Astrocyte (in vitro differentiated cells and primary cell): ENCODE results near the gene ANKMY2. TPM values are rescaled to one million over a fixed set of nuclear protein-coding genes. Genes with fewer than 3 reads are reported as not detected.
A peak's percentile ranks its signal among the peaks of the same experiment; 100 is the strongest.

Source experiments
- DNase-seq: peaks from one replicate; pipeline ENCODE4 v3.0.0-alpha.2; 2010; ENCODE audit warnings: low read depth
- FAIRE-seq: peaks from 2 replicates; lab custom pipeline; 2011; peaks lifted over from hg19 to GRCh38; lab: Jason Lieb, UNC
- H2AFZ ChIP-seq: 2 replicates; pipeline ENCODE4 v1.6.0; 2012; ENCODE audit warnings: low read depth, low read length, inconsistent platforms
- H3K27ac ChIP-seq: 2 replicates; pipeline ENCODE4 v1.5.1; 2011; ENCODE audit warnings: low read depth, low read length, inconsistent platforms
- H3K27me3 ChIP-seq: 2 replicates; pipeline ENCODE4 v1.6.0; 2011; ENCODE audit warnings: low read length, inconsistent platforms; ENCODE audit not compliant: insufficient read depth
- H3K36me3 ChIP-seq: 2 replicates; pipeline ENCODE4 v1.5.1; 2011; ENCODE audit warnings: low read length, inconsistent platforms; ENCODE audit not compliant: insufficient read depth
- H3K4me1 ChIP-seq: 2 replicates; pipeline ENCODE4 v1.5.1; 2011; ENCODE audit warnings: low read length, inconsistent platforms; ENCODE audit not compliant: insufficient read depth
- H3K4me2 ChIP-seq: 2 replicates; pipeline ENCODE4 v1.6.0; 2012; ENCODE audit warnings: low read length, inconsistent platforms
- H3K4me3 ChIP-seq: 2 replicates; pipeline ENCODE4 v1.5.1; 2011; ENCODE audit warnings: low read depth, mild to moderate bottlenecking, low read length, inconsistent platforms; ENCODE audit not compliant: insufficient read depth
- H3K79me2 ChIP-seq: 2 replicates; pipeline ENCODE4 v1.6.0; 2012; ENCODE audit warnings: mild to moderate bottlenecking, low read length, inconsistent platforms; ENCODE audit not compliant: insufficient read depth
- H3K9ac ChIP-seq: 2 replicates; pipeline ENCODE4 v1.6.0; 2012; ENCODE audit warnings: mild to moderate bottlenecking, low read length, inconsistent platforms
- H3K9me3 ChIP-seq: 2 replicates; pipeline ENCODE4 v1.5.1; 2012; ENCODE audit warnings: low read depth, mild to moderate bottlenecking, low read length, inconsistent platforms; ENCODE audit not compliant: insufficient read depth
- H4K20me1 ChIP-seq: 2 replicates; pipeline ENCODE4 v1.6.0; 2012; ENCODE audit warnings: low read length, inconsistent platforms; ENCODE audit not compliant: insufficient read depth
- H3K27ac Mint-ChIP-seq: one replicate; pipeline ENCODE4 v1.8.0; 2021; ENCODE audit warnings: mild to moderate bottlenecking, mixed read lengths; ENCODE audit not compliant: unreplicated experiment
- H3K27me3 Mint-ChIP-seq: one replicate; pipeline ENCODE4 v1.8.0; 2021; ENCODE audit warnings: low read depth, mixed read lengths; ENCODE audit not compliant: unreplicated experiment
- H3K36me3 Mint-ChIP-seq: one replicate; pipeline ENCODE4 v1.8.0; 2021; ENCODE audit warnings: low read depth, mixed read lengths; ENCODE audit not compliant: unreplicated experiment
- H3K4me1 Mint-ChIP-seq: one replicate; pipeline ENCODE4 v1.8.0; 2021; ENCODE audit warnings: low read depth, mixed read lengths; ENCODE audit not compliant: unreplicated experiment
- H3K4me3 Mint-ChIP-seq: one replicate; pipeline ENCODE4 v1.8.0; 2021; ENCODE audit warnings: mild to moderate bottlenecking, moderate library complexity, mixed read lengths; ENCODE audit not compliant: unreplicated experiment
- H3K9me3 Mint-ChIP-seq: one replicate; pipeline ENCODE4 v1.8.0; 2021; ENCODE audit warnings: mild to moderate bottlenecking, mixed read lengths; ENCODE audit not compliant: unreplicated experiment
- EZH2 ChIP-seq: IDR thresholded peaks from 2 replicates; pipeline ENCODE4 v1.6.1; 2012; ENCODE audit warnings: mild to moderate bottlenecking, low read length, inconsistent platforms; ENCODE audit not compliant: insufficient read depth
- total RNA-seq: library from RNA; stranded (reverse); gene quantifications from 2 replicates; pipeline ENCODE4 v1.2.1, GENCODE V29; 2021
- TF ChIP-seq, protein P1 (sequence below): IDR thresholded peaks from 2 replicates; pipeline ENCODE4 v1.5.1; 2011; ENCODE audit warnings: low read depth, mild to moderate bottlenecking, inconsistent platforms, low read length, moderate library complexity; ENCODE audit not compliant: insufficient read depth

ANKMY2 gene
- total RNA-seq, 1 donor from 2014 or later, result 21.9 TPM

DNA sequence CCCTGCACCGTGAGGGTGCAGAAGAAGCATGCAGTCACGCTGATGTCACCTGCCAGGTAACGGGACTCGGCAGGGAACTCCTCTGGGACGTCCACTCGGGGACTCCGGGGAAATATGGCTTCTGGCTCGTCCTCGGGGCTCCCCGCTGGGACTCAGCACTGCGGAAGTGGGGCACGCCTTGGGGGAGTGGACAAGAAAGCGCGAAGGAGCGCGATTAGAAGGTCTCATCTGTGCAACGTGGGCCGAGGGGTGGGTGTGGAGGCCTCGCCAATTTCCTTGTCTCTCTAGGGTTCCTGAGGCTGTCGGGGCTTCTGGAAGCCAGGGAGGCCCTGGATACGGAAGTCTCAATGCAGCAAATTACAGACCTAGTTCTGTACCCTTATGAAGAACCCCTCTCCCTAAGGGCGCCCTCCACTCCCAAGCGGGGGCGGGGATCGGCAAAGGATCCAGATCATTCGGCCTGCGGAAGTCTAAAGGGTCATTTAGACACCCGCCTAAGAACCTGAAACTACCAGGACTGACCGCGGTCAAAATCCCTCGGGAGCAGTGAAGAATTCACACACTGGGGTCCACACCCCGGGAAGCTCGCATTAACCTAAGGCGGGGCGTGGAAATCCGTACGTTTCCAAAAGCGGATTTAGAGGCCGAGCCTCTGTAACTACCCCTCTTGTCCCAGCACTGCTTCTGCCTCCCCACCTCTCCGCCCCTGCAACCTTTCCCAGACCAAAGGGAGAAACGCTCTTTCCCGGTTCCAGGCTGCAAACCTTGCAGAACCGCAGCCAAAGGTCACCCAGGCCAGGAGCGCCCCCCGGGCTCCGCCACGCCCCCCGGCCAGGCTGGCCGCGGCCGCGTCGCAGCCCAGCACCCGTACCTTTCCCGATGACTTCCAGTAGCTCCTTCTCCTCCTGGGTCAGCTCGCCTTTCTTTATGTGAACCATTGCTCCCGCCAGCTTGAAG, 640 bp downstream of the ANKMY2 start:
- Mint-ChIP-seq H3K4me3 (peak overlapping the region; percentile 100), H3K27ac (peak overlapping the region; percentile 99), H3K36me3 (peaks cover 3% of the 10 kb centered on the region), H3K9me3 (no peaks in the 10 kb centered on the region), H3K27me3 (no peaks in the 10 kb centered on the region), H3K4me1 (peaks cover 26% of the 10 kb centered on the region)
- H3K4me3 ChIP-seq, result peak overlapping the region; percentile 90
- H3K9me3 ChIP-seq, result no peaks in the 10 kb centered on the region
- H3K27me3 ChIP-seq, result no peaks in the 10 kb centered on the region
- H2AFZ ChIP-seq, result peak overlapping the region; percentile 93
- H3K79me2 ChIP-seq, result peaks cover 77% of the 10 kb centered on the region
- H4K20me1 ChIP-seq, result peaks cover 33% of the 10 kb centered on the region
- peak overlapping the region; percentile 95 for H3K4me2 ChIP-seq
- DNase-seq, result peak; percentile 36
- no peaks in the 10 kb centered on the region for H3K36me3 ChIP-seq
- H3K4me1 ChIP-seq, result peaks cover 31% of the 10 kb centered on the region
- TF ChIP-seq, protein P1, sequence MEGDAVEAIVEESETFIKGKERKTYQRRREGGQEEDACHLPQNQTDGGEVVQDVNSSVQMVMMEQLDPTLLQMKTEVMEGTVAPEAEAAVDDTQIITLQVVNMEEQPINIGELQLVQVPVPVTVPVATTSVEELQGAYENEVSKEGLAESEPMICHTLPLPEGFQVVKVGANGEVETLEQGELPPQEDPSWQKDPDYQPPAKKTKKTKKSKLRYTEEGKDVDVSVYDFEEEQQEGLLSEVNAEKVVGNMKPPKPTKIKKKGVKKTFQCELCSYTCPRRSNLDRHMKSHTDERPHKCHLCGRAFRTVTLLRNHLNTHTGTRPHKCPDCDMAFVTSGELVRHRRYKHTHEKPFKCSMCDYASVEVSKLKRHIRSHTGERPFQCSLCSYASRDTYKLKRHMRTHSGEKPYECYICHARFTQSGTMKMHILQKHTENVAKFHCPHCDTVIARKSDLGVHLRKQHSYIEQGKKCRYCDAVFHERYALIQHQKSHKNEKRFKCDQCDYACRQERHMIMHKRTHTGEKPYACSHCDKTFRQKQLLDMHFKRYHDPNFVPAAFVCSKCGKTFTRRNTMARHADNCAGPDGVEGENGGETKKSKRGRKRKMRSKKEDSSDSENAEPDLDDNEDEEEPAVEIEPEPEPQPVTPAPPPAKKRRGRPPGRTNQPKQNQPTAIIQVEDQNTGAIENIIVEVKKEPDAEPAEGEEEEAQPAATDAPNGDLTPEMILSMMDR, result no peak
- TF ChIP-seq EZH2, result no peak
- H3K27ac ChIP-seq, result peak overlapping the region; percentile 97
- H3K9ac ChIP-seq, result peak overlapping the region; percentile 90
- FAIRE-seq, result no peak

DNA sequence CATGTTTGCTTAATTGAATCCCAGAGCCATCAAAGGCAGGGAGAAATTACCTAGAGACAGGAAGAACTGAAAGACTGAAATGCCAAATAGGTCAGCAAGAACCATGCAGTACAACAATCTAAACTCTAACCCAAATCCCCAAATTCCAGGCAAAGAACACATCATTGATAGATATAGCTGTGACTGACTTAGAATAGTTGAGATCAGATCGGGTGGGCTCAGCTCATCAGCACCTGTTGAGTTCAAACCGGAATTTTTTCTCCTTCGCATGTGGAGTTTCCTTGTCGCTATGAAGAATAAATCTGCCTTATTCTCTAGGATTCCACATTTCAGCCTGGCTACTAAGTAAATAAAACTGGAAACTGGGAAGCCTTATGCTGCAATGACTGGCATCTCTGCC, 1.4 kb downstream of the ANKMY2 start:
- no peak for FAIRE-seq
- Histone ChIP-seq H3K79me2 (peaks cover 72% of the 10 kb centered on the region), H3K27me3 (no peaks in the 10 kb centered on the region), H2AFZ (peak overlapping the region; percentile 93), H3K27ac (peak overlapping the region; percentile 97), H3K4me2 (peak overlapping the region; percentile 95), H4K20me1 (peaks cover 30% of the 10 kb centered on the region), H3K9me3 (no peaks in the 10 kb centered on the region), H3K4me3 (peak overlapping the region; percentile 90), H3K4me1 (peaks cover 26% of the 10 kb centered on the region), H3K9ac (peak overlapping the region; percentile 90), H3K36me3 (no peaks in the 10 kb centered on the region)
- H3K36me3 Mint-ChIP-seq, result peaks cover 3% of the 10 kb centered on the region
- H3K4me1 Mint-ChIP-seq, result peaks cover 25% of the 10 kb centered on the region
- H3K9me3 Mint-ChIP-seq, result no peaks in the 10 kb centered on the region
- peak overlapping the region; percentile 95 for H3K27ac Mint-ChIP-seq
- TF ChIP-seq, protein P1, result no peak
- no peak for TF ChIP-seq EZH2
- no peaks in the 10 kb centered on the region for H3K27me3 Mint-ChIP-seq
- DNase-seq, result no peak
- peak overlapping the region; percentile 100 for H3K4me3 Mint-ChIP-seq
